Breast epithelium (tissue), 3 donors: ENCODE measurements around the gene TSEN54.

Experiments used
- CTCF ChIP-seq, 3 donors: fragments of 450-650 bp; IDR thresholded peaks; one replicate each; pipeline ENCODE4 v1.5.1; 2016 to 2017; ENCODE audit warnings: antibody characterized with exemption in 3 of 3, mild to moderate bottlenecking in 3 of 3, moderate library complexity in 3 of 3
- POLR2A ChIP-seq: fragments of 450-650 bp; IDR thresholded peaks from one replicate; pipeline ENCODE4 v1.6.1; 2016; ENCODE audit warnings: antibody characterized with exemption, mild to moderate bottlenecking, moderate library complexity

GRCh38 chr17:75472119-75472518, 44.2 kb upstream of the TSEN54 start:
- TF ChIP-seq POLR2A (no peak), CTCF (IDR thresholded peaks at IDR 0.05) (no peak)
